Epithelial cell of esophagus (primary cell): ENCODE results near the gene PLXNA1.

Source experiments
- DNase-seq: peaks from one replicate; pipeline ENCODE4 v3.0.0; 2010; ENCODE audit warnings: low read depth
- H3K4me3 ChIP-seq: 2 replicates; pipeline ENCODE4 v1.5.1; 2011; ENCODE audit warnings: mild to moderate bottlenecking, low read length, control low read depth
- CTCF ChIP-seq: IDR thresholded peaks from 2 replicates; pipeline ENCODE4 v1.5.1; 2011; ENCODE audit warnings: low read depth, mild to moderate bottlenecking, low read length, control low read depth, inconsistent platforms; ENCODE audit not compliant: insufficient read depth; ENCODE audit errors: missing control alignments

Gene PLXNA1

DNA sequence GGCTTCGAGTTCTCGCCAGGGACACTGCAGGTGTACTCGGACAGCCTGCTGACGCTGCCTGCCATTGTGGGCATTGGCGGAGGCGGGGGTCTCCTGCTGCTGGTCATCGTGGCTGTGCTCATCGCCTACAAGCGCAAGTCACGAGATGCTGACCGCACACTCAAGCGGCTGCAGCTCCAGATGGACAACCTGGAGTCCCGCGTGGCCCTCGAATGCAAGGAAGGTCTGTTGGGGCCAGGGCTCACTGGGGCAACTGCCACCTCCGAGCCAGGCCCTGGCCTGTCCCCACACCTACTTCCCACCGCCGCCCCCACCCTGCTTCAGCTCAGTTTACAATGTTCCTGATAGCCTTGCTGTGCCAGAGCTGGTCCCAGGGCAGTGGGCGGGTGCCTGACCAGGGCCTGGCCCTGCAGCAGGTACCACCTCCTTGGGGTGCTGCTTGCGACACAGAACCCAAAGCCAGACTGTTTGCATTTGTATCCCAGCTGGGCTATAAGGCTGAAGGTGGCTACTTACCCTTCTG lies 35.5 kb downstream of the PLXNA1 start:
- TF ChIP-seq CTCF = no peak
- no peak overlapping the region for H3K4me3 ChIP-seq
- no peak for DNase-seq

GRCh38 chr3:127019449-127019848 lies 36.5 kb downstream of the PLXNA1 start:
- TF ChIP-seq CTCF = no peak
- no peak overlapping the region for H3K4me3 ChIP-seq
- DNase-seq = peak; percentile 63

- no peak for TF ChIP-seq CTCF
- no peak for DNase-seq
- no peak overlapping the region for H3K4me3 ChIP-seq
These were observed 37.6 kb downstream of the PLXNA1 start for GRCh38 chr3:127020543-127020942.

GRCh38 chr3:127022849-127023248 lies 39.9 kb downstream of the PLXNA1 start:
- H3K4me3 ChIP-seq = no peak overlapping the region
- no peak for DNase-seq
- no peak for TF ChIP-seq CTCF

GRCh38 chr3:127025456-127025855 lies 42.5 kb downstream of the PLXNA1 start:
- no peak for TF ChIP-seq CTCF

DNA sequence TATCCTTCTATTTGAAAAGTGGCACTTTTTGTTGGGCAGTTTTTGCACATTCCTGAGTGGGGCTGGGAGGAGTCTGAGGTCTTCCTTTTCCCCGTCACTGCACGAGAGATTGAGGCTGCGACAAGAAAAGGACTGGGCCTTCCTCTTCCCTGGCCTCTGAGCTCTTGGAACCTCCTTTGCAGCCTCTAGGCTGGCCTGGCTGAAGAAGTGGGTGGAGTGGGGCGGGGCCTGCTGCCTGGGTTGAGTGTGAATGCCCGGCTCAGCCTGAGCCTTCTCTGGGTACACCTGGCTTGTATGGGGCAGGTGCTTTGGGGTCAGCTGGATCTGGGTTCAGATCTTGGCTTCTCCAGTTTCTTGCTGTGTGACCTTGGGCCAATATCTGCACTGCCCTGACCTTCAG lies 43.1 kb downstream of the PLXNA1 start:
- no peak overlapping the region for H3K4me3 ChIP-seq
- no peak for TF ChIP-seq CTCF
- DNase-seq = no peak

More at GRCh38 chr3:127025456-127025855, 42.5 kb downstream of the PLXNA1 start:
- no peak overlapping the region for H3K4me3 ChIP-seq
- DNase-seq = no peak

DNA sequence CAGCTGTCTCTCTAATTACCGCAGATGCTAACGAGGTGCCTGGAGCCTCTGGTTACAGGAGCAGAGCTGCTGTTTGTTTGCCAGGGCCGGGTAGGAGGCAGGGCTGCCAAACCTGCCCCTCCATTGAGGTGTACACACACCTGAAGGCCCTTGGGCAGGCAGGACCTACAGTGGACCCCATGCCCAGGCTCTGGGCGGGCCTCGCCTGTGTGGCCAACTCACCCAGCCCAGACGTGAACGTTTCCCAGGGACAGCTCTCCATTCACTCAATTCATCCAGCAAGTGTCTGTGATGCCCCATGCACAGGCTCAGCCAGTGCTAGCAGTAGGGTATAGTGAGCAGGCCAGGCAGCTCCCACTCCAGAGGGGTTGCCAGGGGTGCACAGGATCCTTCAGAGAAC lies 43.7 kb downstream of the PLXNA1 start:
- DNase-seq = no peak
- TF ChIP-seq CTCF = no peak

More for the DNA sequence above, 43.7 kb downstream of the PLXNA1 start:
- no peak overlapping the region for H3K4me3 ChIP-seq
